Central memory CD8-positive, alpha-beta T cell (primary cell): Measurements from ENCODE around the gene PLCG2.

ENCODE experiments used
- ATAC-seq: fragments of 150-1000 bp; cut with Tn5 transposase; replicated peaks from 2 replicates; pipeline ENCODE4 v1.10.0; 2022; ENCODE audit warnings: mild to moderate bottlenecking, moderate FRiP score, moderate number of reproducible peaks; ENCODE audit not compliant: poor library complexity, severe bottlenecking; ENCODE audit errors: extremely low read depth
- DNase-seq, 2 donors: peaks; one replicate each; pipeline ENCODE4 v3.0.0; 2021; ENCODE audit warnings: low spot score in 2 of 2
- H3K27ac Mint-ChIP-seq: one replicate; pipeline ENCODE4 v1.8.0; 2022; ENCODE audit warnings: low read depth, mild to moderate bottlenecking, moderate library complexity, mixed read lengths
- H3K27me3 Mint-ChIP-seq: one replicate; pipeline ENCODE4 v1.8.0; 2022; ENCODE audit warnings: mixed read lengths
- H3K36me3 Mint-ChIP-seq: one replicate; pipeline ENCODE4 v1.8.0; 2022; ENCODE audit warnings: mild to moderate bottlenecking, moderate library complexity, mixed read lengths; ENCODE audit not compliant: insufficient read depth
- H3K4me1 Mint-ChIP-seq: one replicate; pipeline ENCODE4 v1.8.0; 2022; ENCODE audit warnings: mixed read lengths
- H3K4me3 Mint-ChIP-seq: one replicate; pipeline ENCODE4 v1.8.0; 2022; ENCODE audit warnings: mild to moderate bottlenecking, moderate library complexity, mixed read lengths
- H3K9me3 Mint-ChIP-seq: one replicate; pipeline ENCODE4 v1.8.0; 2022; ENCODE audit warnings: mixed read lengths

PLCG2 gene

GRCh38 chr16:81816351-81816750 is 37.3 kb downstream of the PLCG2 start:
- H3K36me3 Mint-ChIP-seq = peaks cover 13% of the 10 kb centered on the region
- peaks cover 53% of the 10 kb centered on the region for H3K4me1 Mint-ChIP-seq
- ATAC-seq (no peak), DNase-seq (no peak)
- H3K27me3 Mint-ChIP-seq = no peaks in the 10 kb centered on the region
- H3K4me3 Mint-ChIP-seq = no peak overlapping the region
- H3K9me3 Mint-ChIP-seq = no peaks in the 10 kb centered on the region
- peak overlapping the region; percentile 95 for H3K27ac Mint-ChIP-seq

DNA sequence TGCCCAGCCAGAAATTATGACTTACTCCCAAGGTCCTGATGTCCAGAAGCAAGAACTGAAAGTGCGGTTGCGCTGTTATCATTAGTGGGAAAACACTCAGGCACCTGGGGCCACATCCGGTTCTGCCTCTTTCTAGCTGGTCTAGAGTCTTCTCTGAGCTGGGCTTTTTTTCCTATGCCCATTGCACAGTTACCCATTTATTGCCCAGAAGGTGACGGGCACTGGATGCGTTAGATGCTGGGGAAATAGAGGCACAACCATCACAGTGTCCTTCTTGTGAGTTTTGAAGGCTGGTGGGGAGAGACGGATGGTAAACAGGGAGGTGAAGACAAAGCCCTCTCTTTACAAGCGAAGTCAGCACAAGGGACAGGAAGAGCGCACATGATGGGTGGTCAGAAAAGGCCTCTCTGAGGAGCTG is 37.7 kb downstream of the PLCG2 start:
- H3K4me3 Mint-ChIP-seq = peak overlapping the region; percentile 56
- no peaks in the 10 kb centered on the region for H3K27me3 Mint-ChIP-seq
- H3K9me3 Mint-ChIP-seq = no peaks in the 10 kb centered on the region
- H3K27ac Mint-ChIP-seq = peak overlapping the region; percentile 95
- ATAC-seq (no peak), DNase-seq (no peak)
- peaks cover 13% of the 10 kb centered on the region for H3K36me3 Mint-ChIP-seq
- peaks cover 53% of the 10 kb centered on the region for H3K4me1 Mint-ChIP-seq

DNA sequence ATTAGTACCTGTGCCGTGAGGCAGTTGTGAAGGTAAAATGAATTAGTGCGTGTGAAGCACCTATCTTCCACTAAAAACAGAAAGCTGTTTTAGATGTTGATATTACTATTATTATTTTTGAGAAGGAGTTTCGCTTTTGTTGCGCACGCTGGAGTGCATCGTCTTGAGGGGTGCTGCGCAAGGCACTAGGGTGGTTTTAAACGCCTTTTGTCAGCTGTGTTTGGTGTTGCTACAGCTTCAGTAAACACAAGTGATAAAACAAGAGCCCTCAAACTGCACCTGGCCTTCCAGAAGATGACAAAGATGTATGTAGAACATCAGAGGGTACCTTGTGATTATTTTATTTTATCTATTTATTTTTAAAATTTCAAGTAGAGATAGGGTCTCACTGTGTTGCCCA is 38.2 kb downstream of the PLCG2 start:
- Mint-ChIP-seq H3K4me3 (peak overlapping the region; percentile 56), H3K9me3 (no peaks in the 10 kb centered on the region), H3K27me3 (no peaks in the 10 kb centered on the region), H3K36me3 (peaks cover 13% of the 10 kb centered on the region), H3K27ac (peak overlapping the region; percentile 95), H3K4me1 (peaks cover 56% of the 10 kb centered on the region)
- DNase-seq = peak in 1 of 2 donors; percentile 45
- peak; percentile 91 for ATAC-seq

GRCh38 chr16:81817789-81818567 is 38.9 kb downstream of the PLCG2 start:
- Mint-ChIP-seq H3K27ac (peak overlapping the region; percentile 95), H3K27me3 (no peaks in the 10 kb centered on the region), H3K36me3 (peaks cover 13% of the 10 kb centered on the region), H3K9me3 (no peaks in the 10 kb centered on the region), H3K4me1 (peaks cover 52% of the 10 kb centered on the region), H3K4me3 (peak overlapping the region; percentile 56)
- DNase-seq (peak in 1 of 2 donors; percentile 55), ATAC-seq (peak; percentile 79)

DNA sequence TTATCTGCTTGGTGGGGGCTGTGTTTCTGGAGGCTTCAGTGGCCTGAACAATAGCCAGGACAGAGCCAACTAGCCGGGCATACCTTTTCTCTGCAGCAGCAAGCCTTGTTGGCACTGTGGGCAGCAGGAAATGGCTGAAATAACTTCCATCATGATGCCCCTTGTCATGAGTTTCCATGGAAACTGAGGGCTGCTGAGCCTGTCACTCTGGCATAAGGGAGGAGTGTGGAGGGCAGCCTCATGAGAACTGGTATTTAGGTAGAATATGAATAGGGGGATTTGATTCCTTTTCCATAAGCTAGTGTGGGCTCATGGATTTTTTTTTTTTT is 39.4 kb downstream of the PLCG2 start:
- ATAC-seq = no peak
- peak overlapping the region; percentile 56 for H3K4me3 Mint-ChIP-seq
- H3K36me3 Mint-ChIP-seq = peaks cover 13% of the 10 kb centered on the region
- DNase-seq = no peak
- H3K27me3 Mint-ChIP-seq = no peaks in the 10 kb centered on the region
- H3K9me3 Mint-ChIP-seq = no peaks in the 10 kb centered on the region
- peak overlapping the region; percentile 95 for H3K27ac Mint-ChIP-seq
- peaks cover 56% of the 10 kb centered on the region for H3K4me1 Mint-ChIP-seq

GRCh38 chr16:81818905-81819304 is 39.8 kb downstream of the PLCG2 start:
- DNase-seq (no peak), ATAC-seq (no peak)
- Mint-ChIP-seq H3K27ac (peak overlapping the region; percentile 95), H3K4me1 (peaks cover 56% of the 10 kb centered on the region), H3K9me3 (no peaks in the 10 kb centered on the region), H3K27me3 (no peaks in the 10 kb centered on the region), H3K36me3 (peaks cover 13% of the 10 kb centered on the region), H3K4me3 (peak overlapping the region; percentile 56)

- DNase-seq (no peak), ATAC-seq (no peak)
- Mint-ChIP-seq H3K27ac (peak overlapping the region; percentile 94), H3K4me3 (peak overlapping the region; percentile 12), H3K4me1 (peaks cover 61% of the 10 kb centered on the region), H3K36me3 (peaks cover 12% of the 10 kb centered on the region), H3K9me3 (no peaks in the 10 kb centered on the region), H3K27me3 (no peaks in the 10 kb centered on the region)
Measured at GRCh38 chr16:81821436-81822128, 42.5 kb downstream of the PLCG2 start.

- DNase-seq (peak in 1 of 2 donors; percentile 16), ATAC-seq (peak; percentile 67)
- H3K27ac Mint-ChIP-seq = peak overlapping the region; percentile 94
- peaks cover 46% of the 10 kb centered on the region for H3K4me1 Mint-ChIP-seq
- peaks cover 3% of the 10 kb centered on the region for H3K36me3 Mint-ChIP-seq
- H3K27me3 Mint-ChIP-seq = no peaks in the 10 kb centered on the region
- H3K4me3 Mint-ChIP-seq = peak overlapping the region; percentile 23
- no peaks in the 10 kb centered on the region for H3K9me3 Mint-ChIP-seq
Measured at GRCh38 chr16:81823111-81823510, 44.0 kb downstream of the PLCG2 start.

DNA sequence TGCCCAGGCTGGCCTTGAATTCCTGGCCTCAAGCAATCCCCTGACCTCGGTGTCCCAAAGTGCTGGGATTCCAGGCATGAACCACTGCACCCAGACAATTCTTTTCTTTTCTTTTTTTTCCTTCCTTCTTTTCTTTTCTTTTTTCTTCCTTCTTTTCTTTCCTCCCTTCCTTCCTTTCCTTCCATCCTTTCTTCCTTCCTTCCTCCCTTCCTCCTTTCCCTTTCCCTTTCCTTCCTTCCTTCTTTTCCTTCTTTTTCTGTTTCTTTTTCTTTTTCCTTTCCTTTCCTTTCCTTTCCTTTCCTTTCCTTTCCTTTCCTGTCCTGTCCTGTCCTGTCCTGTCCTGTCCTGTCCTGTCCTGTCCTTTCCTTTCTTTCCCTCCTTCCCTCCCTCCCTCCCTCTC is 44.6 kb downstream of the PLCG2 start:
- H3K36me3 Mint-ChIP-seq = peaks cover 4% of the 10 kb centered on the region
- peaks cover 40% of the 10 kb centered on the region for H3K4me1 Mint-ChIP-seq
- H3K27me3 Mint-ChIP-seq = no peaks in the 10 kb centered on the region
- H3K9me3 Mint-ChIP-seq = no peaks in the 10 kb centered on the region
- DNase-seq (no peak), ATAC-seq (no peak)
- peak overlapping the region; percentile 94 for H3K27ac Mint-ChIP-seq
- H3K4me3 Mint-ChIP-seq = no peak overlapping the region

GRCh38 chr16:81826523-81826922 is 47.4 kb downstream of the PLCG2 start:
- no peaks in the 10 kb centered on the region for H3K9me3 Mint-ChIP-seq
- ATAC-seq = no peak

DNA sequence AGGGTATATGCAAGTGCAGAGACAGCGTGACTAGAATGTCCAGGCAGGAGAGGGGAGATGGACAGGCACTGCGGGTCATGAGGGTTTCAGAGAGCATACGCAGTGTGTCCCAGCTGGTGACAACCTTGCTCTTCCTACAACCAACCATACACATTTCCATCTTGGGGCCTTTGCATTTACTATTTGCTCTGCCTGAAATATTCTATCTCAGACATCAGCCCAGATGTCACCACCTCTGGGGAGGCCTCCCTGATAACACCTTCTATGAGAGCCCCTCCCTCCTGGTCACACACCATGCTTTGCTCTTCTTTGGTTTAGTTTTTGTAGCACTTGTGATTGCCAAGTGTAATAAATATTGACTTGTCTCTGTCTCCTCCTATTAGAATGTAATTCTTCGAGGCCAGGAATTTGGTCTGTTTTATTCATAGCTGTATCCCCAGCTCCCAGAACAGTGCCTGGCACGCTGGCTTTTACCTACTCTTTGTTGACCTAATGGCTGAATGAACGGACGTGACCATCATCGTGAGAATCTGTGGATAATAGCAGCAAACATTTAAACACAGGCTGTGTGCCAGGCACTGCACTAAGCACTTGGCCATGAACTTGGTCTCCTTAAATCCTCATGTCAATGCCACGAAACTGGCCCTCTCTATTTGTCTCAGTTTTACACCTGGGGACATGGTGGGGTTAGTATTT is 51.9 kb downstream of the PLCG2 start:
- no peak for DNase-seq
- H3K27ac Mint-ChIP-seq = peak overlapping the region; percentile 75
- H3K9me3 Mint-ChIP-seq = no peaks in the 10 kb centered on the region
- peaks cover 56% of the 10 kb centered on the region for H3K4me1 Mint-ChIP-seq
- peak overlapping the region; percentile 66 for H3K4me3 Mint-ChIP-seq
- ATAC-seq = no peak
- peaks cover 9% of the 10 kb centered on the region for H3K36me3 Mint-ChIP-seq
- H3K27me3 Mint-ChIP-seq = no peaks in the 10 kb centered on the region

More at GRCh38 chr16:81826523-81826922, 47.4 kb downstream of the PLCG2 start:
- Mint-ChIP-seq H3K4me1 (peaks cover 52% of the 10 kb centered on the region), H3K4me3 (no peak overlapping the region), H3K36me3 (peaks cover 5% of the 10 kb centered on the region), H3K27me3 (no peaks in the 10 kb centered on the region), H3K27ac (no peak overlapping the region)
- DNase-seq = no peak

- Mint-ChIP-seq H3K27me3 (no peaks in the 10 kb centered on the region), H3K4me3 (peak overlapping the region; percentile 66), H3K9me3 (no peaks in the 10 kb centered on the region), H3K27ac (peak overlapping the region; percentile 75), H3K36me3 (peaks cover 11% of the 10 kb centered on the region), H3K4me1 (peaks cover 63% of the 10 kb centered on the region)
- peak; percentile 47 to 72 for DNase-seq
- ATAC-seq = peak; percentile 88
Measured at GRCh38 chr16:81831722-81832126, 52.6 kb downstream of the PLCG2 start.
